Smooth muscle cell (in vitro differentiated cells): ENCODE data around the gene SPIN1. TPM values are rescaled to one million over a fixed set of nuclear protein-coding genes. Genes with fewer than 3 reads are reported as not detected.

ENCODE experiments used
- DNase-seq: peaks from one replicate; lab custom pipeline; 2025; ENCODE audit not compliant: unreplicated experiment; lab: John Stamatoyannopoulos, UW
- H2AFZ ChIP-seq: fragments of 200-600 bp; sonication (generic); 2 replicates; pipeline ENCODE4 v1.6.0; 2016; ENCODE audit warnings: antibody characterized with exemption, low read depth, mild to moderate bottlenecking
- H3F3A ChIP-seq: fragments of 200-600 bp; sonication (generic); 2 replicates; pipeline ENCODE4 v1.6.0; 2017; ENCODE audit warnings: antibody characterized with exemption, low read depth
- H3K27ac ChIP-seq: fragments of 200-600 bp; sonication (generic); 2 replicates; pipeline ENCODE4 v1.5.1; 2016; ENCODE audit warnings: low read depth, mild to moderate bottlenecking
- H3K27me3 ChIP-seq: fragments of 200-600 bp; sonication (generic); 2 replicates; pipeline ENCODE4 v1.6.1; 2016; ENCODE audit warnings: low read depth, mild to moderate bottlenecking
- H3K36me3 ChIP-seq: fragments of 200-600 bp; sonication (generic); 2 replicates; pipeline ENCODE4 v1.5.1; 2016; ENCODE audit warnings: low read depth
- H3K4me1 ChIP-seq: fragments of 200-600 bp; sonication (generic); 2 replicates; pipeline ENCODE4 v1.5.1; 2016; ENCODE audit warnings: low read depth
- H3K4me2 ChIP-seq: fragments of 200-600 bp; sonication (generic); 2 replicates; pipeline ENCODE4 v1.6.0; 2016; ENCODE audit warnings: mild to moderate bottlenecking
- H3K4me3 ChIP-seq: fragments of 200-600 bp; sonication (generic); 2 replicates; pipeline ENCODE4 v1.5.1; 2016; ENCODE audit warnings: mild to moderate bottlenecking
- H3K79me2 ChIP-seq: fragments of 200-600 bp; sonication (generic); 2 replicates; pipeline ENCODE4 v1.6.0; 2016; ENCODE audit warnings: low read depth, mild to moderate bottlenecking
- H3K9ac ChIP-seq: fragments of 200-600 bp; sonication (generic); 2 replicates; pipeline ENCODE4 v1.6.0; 2016; ENCODE audit warnings: low read depth
- H3K9me3 ChIP-seq: fragments of 200-600 bp; sonication (generic); replicated peaks from 2 replicates; pipeline ENCODE4 v1.5.1; 2016; ENCODE audit warnings: low read depth
- H4K20me1 ChIP-seq: fragments of 200-600 bp; sonication (generic); 2 replicates; pipeline ENCODE4 v1.6.0; 2016; ENCODE audit warnings: low read depth
- CTCF ChIP-seq: fragments of 200-600 bp; sonication (generic); IDR thresholded peaks from 2 replicates; pipeline ENCODE4 v1.5.1; 2017; ENCODE audit warnings: borderline replicate concordance, mild to moderate bottlenecking, antibody characterized with exemption; ENCODE audit not compliant: insufficient read depth, poor library complexity, severe bottlenecking
- WGBS: methylation state at CpG from one replicate; pipeline ENCODE4 v1.1.7; 2016; ENCODE audit warnings: low lambda C conversion rate; 5-methylcytosine and 5-hydroxymethylcytosine counted together
- polyA plus RNA-seq: library from polyadenylated mRNA; unstranded; fragments of >200 nt; fragmentation: Nextera tagmentation; extraction: Ambion mirVana; gene quantifications from 2 replicates; pipeline ENCODE4 v1.2.1, GENCODE V29; 2016
- total RNA-seq: library from RNA; depleted of rRNA; stranded (reverse); fragments of >200 nt; gene quantifications from 2 replicates; pipeline ENCODE4 v1.2.3, GENCODE V29; 2014

The SPIN1 gene
- total and polyA plus RNA-seq, 2 experiments from 2014 or later: 56.4 to 122 TPM

DNA sequence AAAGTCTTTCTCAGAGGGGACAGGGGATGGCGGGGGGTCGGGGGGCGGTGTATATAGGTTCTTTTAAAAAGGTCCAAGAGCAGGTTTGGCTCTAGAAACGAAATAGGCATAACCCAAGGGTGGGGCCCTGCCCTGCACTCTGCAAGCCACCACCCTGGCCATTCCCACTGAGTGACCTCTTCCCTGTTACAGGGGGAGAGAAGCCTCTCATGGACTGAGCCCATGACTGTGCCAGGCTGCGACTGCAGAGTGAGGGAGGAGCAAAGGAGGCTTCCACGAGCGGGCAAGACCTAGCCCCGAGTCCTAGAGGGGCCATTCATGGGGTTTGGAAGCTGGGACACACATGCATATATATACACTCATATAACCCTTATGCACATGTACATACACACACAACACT lies 136.7 kb downstream of the SPIN1 start:
- H3K4me2 ChIP-seq: no peak overlapping the region
- 88% methylated on average over 5 of the region's 8 CpGs for WGBS
- H3K9ac ChIP-seq: no peak overlapping the region
- H3K27me3 ChIP-seq: no peaks in the 10 kb centered on the region
- no peak overlapping the region for H3K4me3 ChIP-seq
- peaks cover 7% of the 10 kb centered on the region for H3F3A ChIP-seq
- H3K36me3 ChIP-seq: no peaks in the 10 kb centered on the region
- no peak for TF ChIP-seq CTCF
- H3K9me3 ChIP-seq: no peaks in the 10 kb centered on the region
- no peak overlapping the region for H3K27ac ChIP-seq
- no peak for DNase-seq
- H3K79me2 ChIP-seq: no peaks in the 10 kb centered on the region
- no peak overlapping the region for H2AFZ ChIP-seq
- no peaks in the 10 kb centered on the region for H3K4me1 ChIP-seq
- H4K20me1 ChIP-seq: no peaks in the 10 kb centered on the region

DNA sequence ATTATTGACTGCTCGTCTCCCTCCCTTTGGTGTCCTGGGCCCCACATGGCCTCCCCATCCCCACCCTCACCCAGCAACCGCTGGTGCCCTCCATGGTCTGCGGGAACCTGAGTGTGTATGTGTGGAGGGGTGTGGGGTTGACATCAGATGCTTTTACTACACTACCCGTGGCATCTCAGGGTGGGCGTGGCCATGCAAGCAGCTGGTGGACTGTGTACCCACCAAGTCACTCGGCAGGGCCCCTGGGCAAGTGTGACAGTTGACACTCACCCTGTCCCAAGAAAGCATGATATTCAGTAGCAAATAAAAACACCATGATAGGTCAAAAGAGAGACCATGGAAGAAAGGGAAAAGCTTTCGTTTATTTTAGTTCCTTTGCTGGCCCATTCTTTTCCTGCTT lies 139.4 kb downstream of the SPIN1 start:
- no peak for DNase-seq
- Histone ChIP-seq H3K4me2 (no peak overlapping the region), H2AFZ (no peak overlapping the region), H3F3A (peaks cover 10% of the 10 kb centered on the region), H3K79me2 (no peaks in the 10 kb centered on the region), H4K20me1 (no peaks in the 10 kb centered on the region), H3K27me3 (no peaks in the 10 kb centered on the region), H3K4me3 (no peak overlapping the region), H3K9ac (no peak overlapping the region), H3K27ac (no peak overlapping the region), H3K9me3 (no peaks in the 10 kb centered on the region), H3K4me1 (peaks cover 4% of the 10 kb centered on the region), H3K36me3 (no peaks in the 10 kb centered on the region)
- WGBS: 95% methylated on average over 7 of the region's 7 CpGs
- no peak for TF ChIP-seq CTCF

Other genes starting within 250 kb of the SPIN1 start
- gene SPATA31C2, start 250.0 kb upstream of the SPIN1 start, total RNA-seq: 1.2 TPM in 1 of 2 replicates, not detected in the other
- not detected in 2 replicates for gene SPATA31C2, start 250.0 kb upstream of the SPIN1 start, polyA plus RNA-seq
- gene NXNL2, start 146.7 kb downstream of the SPIN1 start, total RNA-seq: 0.31 and 0.36 TPM in 2 replicates
- 0.24 and 0.91 TPM in 2 replicates for gene NXNL2, start 146.7 kb downstream of the SPIN1 start, polyA plus RNA-seq